Left cardiac atrium (tissue), 2 donors: ENCODE measurements around the gene SPCS1. TPM values are rescaled to one million over a fixed set of nuclear protein-coding genes. Genes with fewer than 3 reads are reported as not detected.

ENCODE experiments used
- total RNA-seq, 2 donors: library from RNA; stranded (reverse); fragmentation: NEBNext Ultra II Directional; extraction: Animal tissue kit (Norgen Biotek cat#: 25700); gene quantifications; one replicate each; pipeline ENCODE4 v1.2.1, GENCODE V29; 2021
- donor health status: DM: no; HTN: yes; CAD: no; lungs with severe emphysema.
- donor health status: DM: yes; HTN: yes; CAD: no.

The SPCS1 gene
- total RNA-seq, 2 donors from 2014 or later: 72.1 to 88.1 TPM

Other genes with a start within 250 kb of the SPCS1 start
- 100 to 1,000 TPM; 169 to 195 TPM for gene STAB1, start 210.8 kb upstream of the SPCS1 start, total RNA-seq
- 100 to 1,000 TPM; 114 to 141 TPM for gene NT5DC2, start 172.2 kb upstream of the SPCS1 start, total RNA-seq
- gene UQCC5, start 169.5 kb upstream of the SPCS1 start, total RNA-seq: 10 to 100 TPM; 52.9 to 70.4 TPM
- gene PBRM1, start 20.2 kb upstream of the SPCS1 start, total RNA-seq: 10 to 100 TPM; 50.7 to 54.4 TPM
- 10 to 100 TPM; 30.2 to 61.2 TPM for gene GNL3, start 20.1 kb upstream of the SPCS1 start, total RNA-seq
- gene GLT8D1, start 315 bp upstream of the SPCS1 start, total RNA-seq: 10 to 100 TPM; 31.3 to 37.6 TPM
- 10 to 100 TPM; 14.8 to 16.9 TPM for gene NEK4, start 64.8 kb downstream of the SPCS1 start, total RNA-seq
- not detected for gene ITIH1, start 71.5 kb downstream of the SPCS1 start, total RNA-seq
- under 1 TPM; 0.55 to 0.62 TPM for gene ITIH3, start 88.7 kb downstream of the SPCS1 start, total RNA-seq
- 1 to 10 TPM; 5.2 to 7.0 TPM for gene ITIH4, start 124.6 kb downstream of the SPCS1 start, total RNA-seq
- 10 to 100 TPM; 14.8 to 33.4 TPM for gene MUSTN1, start 128.9 kb downstream of the SPCS1 start, total RNA-seq
- gene STIMATE, start 191.4 kb downstream of the SPCS1 start, total RNA-seq: 10 to 100 TPM in 1 of 2 donors, 1 to 10 TPM in 1; 7.9 to 14.1 TPM